NCI-H187 treated with DMSO at 0.1 percent for 48 hours (cell line): ENCODE data around the gene TPRA1.
"Not testable (repeated sequence)": the region's sequence is repeated elsewhere in the genome, so short reads cannot be mapped to it uniquely, and the experiment has no call there.

Source experiments
- DNase-seq: peaks from one replicate; lab custom pipeline; 2025; lab: John Stamatoyannopoulos, UW

TPRA1 gene

GRCh38 chr3:127536830-127537812 is 53.4 kb downstream of the TPRA1 start:
- no peak for DNase-seq

- DNase-seq, result no peak
Measured at GRCh38 chr3:127535901-127536829, 54.4 kb downstream of the TPRA1 start.

GRCh38 chr3:127535106-127535785 is 55.3 kb downstream of the TPRA1 start:
- DNase-seq, result no peak

- no peak for DNase-seq
Measured at GRCh38 chr3:127534564-127534963, 56.0 kb downstream of the TPRA1 start.

GRCh38 chr3:127534161-127534451 is 56.4 kb downstream of the TPRA1 start:
- DNase-seq, result no peak

GRCh38 chr3:127532561-127533203 is 57.9 kb downstream of the TPRA1 start:
- no peak for DNase-seq

- no peak for DNase-seq
Measured at GRCh38 chr3:127531821-127532220, 58.7 kb downstream of the TPRA1 start.

GRCh38 chr3:127530863-127531262 is 59.7 kb downstream of the TPRA1 start:
- not testable (repeated sequence) for DNase-seq

GRCh38 chr3:127529346-127530188 is 61.0 kb downstream of the TPRA1 start:
- DNase-seq, result no peak

GRCh38 chr3:127525373-127525772 is 65.2 kb downstream of the TPRA1 start:
- DNase-seq, result no peak

- DNase-seq, result peak; percentile 72
Measured at GRCh38 chr3:127524296-127524896, 66.1 kb downstream of the TPRA1 start.
